Left lung (tissue), 10 donors: ENCODE measurements around the gene VEPH1. TPM values are rescaled to one million over a fixed set of nuclear protein-coding genes. Genes with fewer than 3 reads are reported as not detected.

Experiments used
- ATAC-seq: fragments of 200-7000 bp; cut with Tn5 transposase; one replicate; pipeline ENCODE4 v1.9.1; 2020; ENCODE audit warnings: moderate library complexity
- DNase-seq, 4 donors: peaks; one replicate each; pipeline ENCODE4 v3.0.0-alpha.2; 2013 to 2020
- H3K27ac ChIP-seq, 2 donors: fragments of 200-600 bp; sonication (generic) in 1 of 2; one replicate each; pipeline versions ENCODE4 v1.5.0 to v1.8.0; 2020 to 2021
- H3K27me3 ChIP-seq, 2 donors: fragments of 200-600 bp; sonication (generic) in 1 of 2; one replicate each; pipeline versions ENCODE4 v1.5.0 to v1.8.0; 2020 to 2021
- H3K36me3 ChIP-seq, 2 donors: fragments of 200-600 bp; sonication (generic) in 1 of 2; one replicate each; pipeline versions ENCODE4 v1.5.0 to v1.8.0; 2020 to 2021
- H3K4me1 ChIP-seq, 2 donors: fragments of 200-600 bp; one replicate each; pipeline ENCODE4 v1.8.0; 2021
- H3K4me3 ChIP-seq, 2 donors: fragments of 200-600 bp; sonication (generic) in 1 of 2; one replicate each; pipeline versions ENCODE4 v1.5.0 to v1.8.0; 2020 to 2021; ENCODE audit warnings: mild to moderate bottlenecking in 1 of 2
- H3K9me3 ChIP-seq, 2 donors: fragments of 200-600 bp; sonication (generic) in 1 of 2; one replicate each; pipeline versions ENCODE4 v1.5.0 to v1.8.0; 2020 to 2021
- intact Hi-C, 2 donors: fragments of 100-400 bp; cut with DNase I; formaldehyde crosslinking; loops; one replicate each; pipeline versions ENCODE4 v1.11.2 to v1.14.2; 2022
- polyA plus RNA-seq, 6 donors: library from polyadenylated mRNA; unstranded; fragments of 120-200 nt; gene quantifications; one replicate each; pipeline ENCODE4 v1.2.1, GENCODE V29; 2013; ENCODE audit not compliant: insufficient read length in 6 of 6
- total RNA-seq, 2 donors: library from RNA; stranded (reverse); fragmentation: NEBNext Ultra II Directional; extraction: Animal tissue kit (Norgen Biotek cat#: 25700); gene quantifications; one replicate each; pipeline ENCODE4 v1.2.1, GENCODE V29; 2021
- TF ChIP-seq, protein P1 (sequence below), 2 donors: fragments of 200-600 bp; sonication (generic) in 1 of 2; IDR thresholded peaks; one replicate each; pipeline versions ENCODE4 v1.5.0 to v1.8.0; 2021; ENCODE audit warnings: antibody characterized with exemption in 2 of 2
- donor health status: DM: no; HTN: yes; CAD: no.
- donor health status: DM: no; HTN: no; CAD: no.

The VEPH1 gene
- total and polyA plus RNA-seq, 8 donors, result 30.4 to 143 (median 42.6) TPM

DNA sequence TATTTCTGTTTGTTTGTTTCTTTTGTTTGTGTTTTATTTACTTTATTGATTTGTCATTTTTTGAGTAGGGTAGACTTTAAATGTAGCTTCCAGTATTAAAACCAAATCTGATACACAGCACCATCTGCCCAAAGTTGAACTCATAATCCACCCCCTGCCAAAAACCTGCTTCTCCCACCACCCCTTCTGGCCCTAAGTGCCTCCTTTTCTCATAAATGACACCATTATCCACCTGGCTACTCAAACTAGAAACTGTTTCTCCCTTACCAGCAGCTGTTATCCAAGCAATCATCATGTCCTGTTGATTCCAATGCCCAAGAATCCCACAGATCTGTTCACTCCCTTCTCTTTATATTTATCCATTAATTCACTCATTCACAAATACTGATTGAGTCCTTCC is 88.4 kb downstream of the VEPH1 start:
- H3K27ac ChIP-seq, result no peak overlapping the region
- H3K36me3 ChIP-seq, result no peaks in the 10 kb centered on the region
- H3K4me1 ChIP-seq, result no peaks in the 10 kb centered on the region
- no peaks in the 10 kb centered on the region for H3K9me3 ChIP-seq
- intact Hi-C loops, result no loop called here
- H3K4me3 ChIP-seq, result no peak overlapping the region
- DNase-seq (no peak), ATAC-seq (no peak)
- no peaks in the 10 kb centered on the region for H3K27me3 ChIP-seq
- TF ChIP-seq, protein P1, sequence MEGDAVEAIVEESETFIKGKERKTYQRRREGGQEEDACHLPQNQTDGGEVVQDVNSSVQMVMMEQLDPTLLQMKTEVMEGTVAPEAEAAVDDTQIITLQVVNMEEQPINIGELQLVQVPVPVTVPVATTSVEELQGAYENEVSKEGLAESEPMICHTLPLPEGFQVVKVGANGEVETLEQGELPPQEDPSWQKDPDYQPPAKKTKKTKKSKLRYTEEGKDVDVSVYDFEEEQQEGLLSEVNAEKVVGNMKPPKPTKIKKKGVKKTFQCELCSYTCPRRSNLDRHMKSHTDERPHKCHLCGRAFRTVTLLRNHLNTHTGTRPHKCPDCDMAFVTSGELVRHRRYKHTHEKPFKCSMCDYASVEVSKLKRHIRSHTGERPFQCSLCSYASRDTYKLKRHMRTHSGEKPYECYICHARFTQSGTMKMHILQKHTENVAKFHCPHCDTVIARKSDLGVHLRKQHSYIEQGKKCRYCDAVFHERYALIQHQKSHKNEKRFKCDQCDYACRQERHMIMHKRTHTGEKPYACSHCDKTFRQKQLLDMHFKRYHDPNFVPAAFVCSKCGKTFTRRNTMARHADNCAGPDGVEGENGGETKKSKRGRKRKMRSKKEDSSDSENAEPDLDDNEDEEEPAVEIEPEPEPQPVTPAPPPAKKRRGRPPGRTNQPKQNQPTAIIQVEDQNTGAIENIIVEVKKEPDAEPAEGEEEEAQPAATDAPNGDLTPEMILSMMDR (IDR thresholded peaks at IDR 0.05), result no peak

DNA sequence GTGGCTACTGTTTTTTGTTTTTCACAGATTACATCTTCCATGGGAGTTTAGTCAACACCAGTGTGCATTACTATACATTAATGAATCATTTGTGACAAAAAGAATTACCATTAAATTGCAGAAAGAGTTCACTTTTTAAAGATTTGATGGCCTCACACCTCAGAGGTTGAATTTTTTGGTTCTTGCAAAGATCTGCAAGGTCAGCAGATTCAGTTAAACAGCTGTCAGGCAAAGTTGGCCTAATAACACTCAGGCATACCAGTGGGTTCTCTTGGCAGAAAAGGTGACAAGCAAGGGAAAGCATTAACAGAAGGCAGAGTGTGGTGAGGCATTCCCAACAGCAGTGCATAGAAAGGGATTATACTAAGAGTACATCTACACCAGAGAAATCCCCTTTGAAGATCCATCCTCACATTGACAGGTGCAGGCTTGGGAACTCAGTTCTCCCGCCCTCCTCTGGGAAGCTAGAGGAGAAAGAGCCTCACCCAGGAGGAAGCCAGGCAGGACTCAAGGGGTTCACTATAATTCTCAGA is 90.8 kb downstream of the VEPH1 start:
- Histone ChIP-seq H3K4me1 (peaks cover 0 to 4% of the 10 kb centered on the region in 2 donors), H3K36me3 (no peaks in the 10 kb centered on the region), H3K27ac (no peak overlapping the region), H3K9me3 (no peaks in the 10 kb centered on the region), H3K4me3 (no peak overlapping the region), H3K27me3 (no peaks in the 10 kb centered on the region)
- TF ChIP-seq, protein P1 (IDR thresholded peaks at IDR 0.05), result no peak
- ATAC-seq (no peak), DNase-seq (no peak)
- intact Hi-C loops, result no loop called here

DNA sequence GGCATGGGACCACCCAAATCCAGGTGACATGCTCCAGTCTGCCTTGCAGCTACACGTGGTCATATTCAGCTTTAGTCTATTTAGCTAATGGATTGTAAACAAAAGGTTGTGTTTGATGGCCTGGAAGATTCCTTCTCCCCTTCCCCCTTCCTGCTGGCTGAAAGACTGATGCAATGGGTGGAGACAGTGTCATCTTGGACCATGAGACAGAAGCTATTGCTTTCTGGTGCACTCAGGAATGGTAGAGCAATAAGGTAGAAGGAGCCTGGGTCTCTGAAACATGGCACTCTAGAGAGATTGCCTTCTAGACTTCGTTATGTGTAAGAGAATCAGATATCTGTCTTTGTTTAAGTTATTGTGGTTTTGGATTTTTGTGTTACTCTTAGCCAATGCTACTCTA is 92.3 kb downstream of the VEPH1 start:
- H3K27me3 ChIP-seq, result no peaks in the 10 kb centered on the region
- no peak overlapping the region for H3K4me3 ChIP-seq
- H3K27ac ChIP-seq, result no peak overlapping the region
- intact Hi-C loops, result no loop called here
- no peaks in the 10 kb centered on the region for H3K36me3 ChIP-seq
- ATAC-seq (no peak), DNase-seq (no peak)
- H3K9me3 ChIP-seq, result no peaks in the 10 kb centered on the region
- H3K4me1 ChIP-seq, result peaks cover 0 to 4% of the 10 kb centered on the region in 2 donors
- TF ChIP-seq, protein P1 (IDR thresholded peaks at IDR 0.05), result no peak

DNA sequence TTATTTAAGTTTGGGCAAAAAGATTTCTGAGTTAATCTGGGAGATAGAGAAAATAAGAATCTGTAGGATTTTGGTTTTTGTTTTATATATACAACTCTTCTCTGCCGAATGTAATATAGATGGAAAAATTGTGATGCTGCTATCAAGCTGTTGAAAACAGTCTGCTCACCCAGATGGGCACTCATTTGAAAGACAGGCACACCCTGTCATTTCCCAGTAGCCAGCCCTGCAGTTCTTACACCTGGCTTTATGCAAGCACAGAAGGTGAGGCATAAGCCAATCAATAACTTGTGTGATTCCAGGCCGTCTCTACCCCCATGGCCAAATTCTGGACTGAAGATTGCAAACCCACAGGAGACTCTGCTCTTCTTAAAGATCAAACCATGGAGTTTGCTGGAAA is 93.7 kb downstream of the VEPH1 start:
- intact Hi-C loops, result no loop called here
- TF ChIP-seq, protein P1 (IDR thresholded peaks at IDR 0.05), result no peak
- H3K4me1 ChIP-seq, result peaks cover 0 to 4% of the 10 kb centered on the region in 2 donors
- no peak overlapping the region for H3K27ac ChIP-seq
- H3K4me3 ChIP-seq, result no peak overlapping the region
- ATAC-seq, result no peak
- H3K9me3 ChIP-seq, result no peaks in the 10 kb centered on the region
- no peaks in the 10 kb centered on the region for H3K36me3 ChIP-seq
- no peak for DNase-seq
- H3K27me3 ChIP-seq, result no peaks in the 10 kb centered on the region

DNA sequence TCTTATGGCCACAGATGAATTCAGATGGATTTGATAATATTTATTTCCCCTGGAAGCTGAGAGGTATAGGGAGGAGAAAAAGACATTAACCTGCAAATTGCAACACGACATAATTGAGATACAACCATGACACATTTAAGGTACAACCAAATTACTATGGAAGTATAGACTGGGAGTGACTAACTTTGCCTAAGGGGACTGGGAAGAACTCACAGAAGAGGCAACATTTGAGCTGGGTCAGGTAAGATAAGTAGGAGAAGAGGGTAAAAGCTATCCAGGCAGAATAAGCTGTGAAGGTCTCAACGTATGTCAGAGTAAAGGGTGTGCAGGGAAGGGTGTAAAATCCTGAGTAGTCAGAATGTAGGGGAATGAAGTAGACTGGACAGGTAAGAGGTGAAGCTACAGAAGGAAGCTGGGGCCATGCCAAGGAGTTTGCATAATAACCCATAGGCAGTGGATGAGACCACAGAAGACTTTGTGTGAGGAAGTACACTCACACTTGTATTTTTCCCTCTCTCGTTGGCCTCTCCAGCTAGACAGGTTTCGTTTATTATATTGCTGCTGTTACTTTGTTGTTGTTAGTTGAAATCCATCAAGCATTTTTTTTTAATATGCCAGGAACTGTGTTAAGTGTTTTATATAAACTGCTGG is 94.6 kb downstream of the VEPH1 start:
- Histone ChIP-seq H3K4me3 (no peak overlapping the region), H3K27ac (no peak overlapping the region), H3K27me3 (no peaks in the 10 kb centered on the region), H3K9me3 (no peaks in the 10 kb centered on the region), H3K36me3 (no peaks in the 10 kb centered on the region), H3K4me1 (peaks cover 0 to 4% of the 10 kb centered on the region in 2 donors)
- TF ChIP-seq, protein P1 (IDR thresholded peaks at IDR 0.05), result no peak
- intact Hi-C loops, result no loop called here
- ATAC-seq (peak; percentile 78), DNase-seq (no peak)
